ENCODE measurements around the gene CHPT1.

DNA sequence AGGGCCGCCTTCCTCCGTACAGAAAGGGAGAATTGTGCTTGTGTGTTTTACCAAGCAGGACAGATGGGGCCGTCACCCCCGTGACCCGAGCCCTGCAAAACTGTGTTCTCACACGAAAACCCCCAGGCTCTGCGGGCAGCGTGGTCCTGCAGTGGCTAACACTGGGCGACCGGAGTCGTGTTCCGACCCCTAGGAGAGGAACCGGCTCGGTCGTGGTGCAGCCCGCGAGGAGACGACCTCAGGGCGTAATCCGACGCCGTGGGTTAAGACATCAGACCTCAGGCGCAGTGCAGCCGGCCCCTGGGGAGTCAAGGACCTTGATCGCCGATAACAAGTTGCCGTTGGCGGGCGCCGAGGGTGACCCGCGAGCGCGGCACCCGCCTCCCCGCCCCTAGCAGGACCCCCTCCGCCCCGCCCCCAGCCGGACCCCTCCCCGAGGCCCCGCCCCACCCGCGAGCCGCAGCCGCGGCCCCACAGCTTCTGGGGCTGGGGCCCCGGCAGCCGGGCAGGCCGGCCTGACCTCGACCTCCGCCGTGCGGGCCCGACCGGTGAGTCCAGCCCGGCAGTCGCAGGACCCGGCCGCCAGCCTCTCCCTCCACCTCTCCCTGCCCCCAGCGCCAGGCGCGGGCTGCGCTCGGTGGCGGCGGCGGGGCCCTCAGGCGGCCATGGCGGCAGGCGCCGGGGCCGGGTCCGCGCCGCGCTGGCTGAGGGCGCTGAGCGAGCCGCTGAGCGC lies at the start of gene CHPT1:
- TF ChIP-seq, protein P1, sequence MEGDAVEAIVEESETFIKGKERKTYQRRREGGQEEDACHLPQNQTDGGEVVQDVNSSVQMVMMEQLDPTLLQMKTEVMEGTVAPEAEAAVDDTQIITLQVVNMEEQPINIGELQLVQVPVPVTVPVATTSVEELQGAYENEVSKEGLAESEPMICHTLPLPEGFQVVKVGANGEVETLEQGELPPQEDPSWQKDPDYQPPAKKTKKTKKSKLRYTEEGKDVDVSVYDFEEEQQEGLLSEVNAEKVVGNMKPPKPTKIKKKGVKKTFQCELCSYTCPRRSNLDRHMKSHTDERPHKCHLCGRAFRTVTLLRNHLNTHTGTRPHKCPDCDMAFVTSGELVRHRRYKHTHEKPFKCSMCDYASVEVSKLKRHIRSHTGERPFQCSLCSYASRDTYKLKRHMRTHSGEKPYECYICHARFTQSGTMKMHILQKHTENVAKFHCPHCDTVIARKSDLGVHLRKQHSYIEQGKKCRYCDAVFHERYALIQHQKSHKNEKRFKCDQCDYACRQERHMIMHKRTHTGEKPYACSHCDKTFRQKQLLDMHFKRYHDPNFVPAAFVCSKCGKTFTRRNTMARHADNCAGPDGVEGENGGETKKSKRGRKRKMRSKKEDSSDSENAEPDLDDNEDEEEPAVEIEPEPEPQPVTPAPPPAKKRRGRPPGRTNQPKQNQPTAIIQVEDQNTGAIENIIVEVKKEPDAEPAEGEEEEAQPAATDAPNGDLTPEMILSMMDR (IDR thresholded peaks at IDR 0.05), result peak in 1 of 12 donors; percentile 4
- TF ChIP-seq POLR2A (IDR thresholded peaks at IDR 0.05), result peak; percentile 22 to 57
